GM11168 (cell line): ENCODE measurements around the gene SSTR5.

Source experiments
- in situ Hi-C: fragments of 300-500 bp; cut with MboI; formaldehyde crosslinking; loops from one replicate; pipeline ENCODE4 v1.12.0; 2022; ENCODE audit warnings: low sequenced_read_pairs; ENCODE audit not compliant: unreplicated experiment

Gene SSTR5

DNA sequence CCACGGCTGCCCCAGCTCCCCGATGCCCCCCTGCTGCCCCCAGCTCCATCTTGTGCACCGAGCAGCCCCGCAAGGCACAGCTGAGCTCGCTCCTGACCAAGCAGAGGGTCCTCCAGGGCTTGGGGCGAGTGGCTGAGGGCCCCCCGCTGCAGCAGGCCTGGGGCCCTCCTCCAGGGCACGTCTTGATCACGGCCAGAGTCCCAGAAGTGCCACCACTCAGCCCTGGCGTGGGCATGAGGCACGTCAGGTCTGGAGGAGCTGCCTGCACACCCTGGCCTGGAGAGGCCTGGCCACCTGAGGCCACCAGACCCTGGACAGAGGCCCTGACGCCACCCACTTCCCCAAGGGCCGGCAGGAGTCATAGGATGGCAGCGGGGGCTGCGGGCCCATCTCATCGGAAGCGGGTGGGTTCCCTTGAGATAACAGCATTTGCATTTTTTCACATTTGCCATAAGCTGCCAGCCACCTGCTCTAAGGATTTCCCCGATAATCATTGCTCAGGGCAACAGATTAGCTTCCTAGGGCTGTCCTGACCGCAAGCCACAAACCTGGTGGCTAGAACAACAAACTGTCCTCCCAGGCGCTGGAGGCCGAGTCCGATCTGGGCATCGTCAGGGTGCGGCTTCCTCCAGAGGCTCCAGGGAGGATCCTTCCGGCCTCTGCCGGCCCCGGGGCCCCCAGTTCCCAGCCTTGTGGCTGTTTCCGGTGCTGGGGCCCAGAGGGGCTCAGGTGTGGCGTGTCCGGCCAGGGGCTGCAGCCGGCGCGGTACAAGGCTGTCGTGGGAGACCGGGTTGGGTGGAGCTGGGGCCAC lies 47.4 kb downstream of the SSTR5 start:
- in situ Hi-C loops = no loop called here

DNA sequence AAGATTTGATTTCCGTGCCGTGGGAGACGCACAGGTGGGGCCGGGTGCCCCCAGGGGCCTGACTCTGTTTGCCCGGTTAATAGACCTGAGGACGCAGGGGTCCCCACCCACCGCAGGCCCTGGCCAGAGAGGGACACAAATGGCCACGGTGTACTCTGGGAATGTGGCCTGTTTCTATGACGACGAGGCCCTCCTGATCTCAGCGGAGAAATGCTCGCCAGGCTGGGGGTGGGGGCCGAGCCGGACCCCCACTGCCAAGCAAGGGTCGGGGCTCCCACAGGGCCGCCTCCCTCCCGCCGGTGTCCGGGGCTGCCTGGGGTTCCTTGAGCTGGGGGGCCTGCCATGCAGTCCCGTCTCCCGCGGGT lies 48.0 kb downstream of the SSTR5 start:
- in situ Hi-C loops = no loop called here

DNA sequence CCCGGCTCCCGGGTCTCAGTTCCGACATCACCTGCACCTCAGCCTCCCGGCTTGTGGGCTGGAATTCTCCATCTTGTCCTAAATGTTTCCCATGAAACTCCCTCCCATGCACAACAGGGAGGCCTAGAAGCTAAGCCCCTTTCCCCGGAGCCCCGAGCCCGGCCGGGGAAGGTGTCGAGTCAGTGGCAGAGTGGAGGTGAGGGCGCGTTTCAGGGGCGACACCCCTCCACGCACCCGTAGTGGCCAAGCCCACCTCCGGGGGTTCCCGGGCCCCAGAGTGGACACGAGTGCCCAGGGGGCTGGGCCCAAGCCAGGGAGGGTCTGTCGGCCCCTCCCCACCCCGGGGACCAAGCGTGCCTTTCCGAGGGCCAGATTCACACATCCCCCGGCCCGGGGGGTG lies 48.5 kb downstream of the SSTR5 start:
- in situ Hi-C loops = no loop called here

DNA sequence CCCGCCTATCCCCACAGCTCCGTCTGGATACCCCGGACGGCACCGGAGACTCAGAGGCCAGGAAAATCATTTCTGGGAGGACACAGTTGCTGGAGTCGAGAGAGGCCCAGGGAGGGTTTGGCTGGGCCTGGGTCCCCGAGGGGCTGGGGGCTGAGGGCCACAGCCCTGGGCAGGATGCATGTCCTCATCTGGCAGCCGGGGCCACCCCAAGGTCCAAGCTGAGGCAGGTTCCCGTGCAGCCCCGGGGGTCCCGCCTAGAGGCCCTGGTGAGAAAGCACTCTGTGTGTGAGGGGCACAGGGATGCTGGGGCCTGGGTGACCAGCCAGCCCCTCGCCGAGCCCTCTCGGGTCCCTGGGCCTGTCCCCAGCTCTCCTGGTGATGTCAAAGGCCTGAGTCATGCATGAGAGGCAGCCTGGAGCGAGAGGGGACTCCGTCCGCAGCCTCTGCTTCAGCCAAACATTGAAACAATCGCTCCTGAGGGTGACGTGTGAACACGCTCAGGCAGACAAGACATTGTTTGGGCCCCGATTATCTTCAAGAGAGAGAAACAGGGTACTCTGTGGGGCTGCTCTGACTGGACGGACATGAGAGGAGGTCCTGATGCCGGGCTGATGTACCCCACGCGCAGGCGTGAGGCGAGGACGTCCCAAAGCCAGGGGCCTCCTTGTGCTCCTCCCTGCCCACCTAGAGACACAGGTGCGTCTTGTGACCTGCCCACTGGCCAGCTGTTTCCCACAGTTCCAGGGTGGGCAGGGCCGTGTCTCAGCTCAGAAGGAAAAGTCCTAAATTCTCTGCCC lies 49.3 kb downstream of the SSTR5 start:
- in situ Hi-C loops = no loop called here

GRCh38 chr16:1122398-1122765 lies 49.8 kb downstream of the SSTR5 start:
- in situ Hi-C loops = no loop called here

DNA sequence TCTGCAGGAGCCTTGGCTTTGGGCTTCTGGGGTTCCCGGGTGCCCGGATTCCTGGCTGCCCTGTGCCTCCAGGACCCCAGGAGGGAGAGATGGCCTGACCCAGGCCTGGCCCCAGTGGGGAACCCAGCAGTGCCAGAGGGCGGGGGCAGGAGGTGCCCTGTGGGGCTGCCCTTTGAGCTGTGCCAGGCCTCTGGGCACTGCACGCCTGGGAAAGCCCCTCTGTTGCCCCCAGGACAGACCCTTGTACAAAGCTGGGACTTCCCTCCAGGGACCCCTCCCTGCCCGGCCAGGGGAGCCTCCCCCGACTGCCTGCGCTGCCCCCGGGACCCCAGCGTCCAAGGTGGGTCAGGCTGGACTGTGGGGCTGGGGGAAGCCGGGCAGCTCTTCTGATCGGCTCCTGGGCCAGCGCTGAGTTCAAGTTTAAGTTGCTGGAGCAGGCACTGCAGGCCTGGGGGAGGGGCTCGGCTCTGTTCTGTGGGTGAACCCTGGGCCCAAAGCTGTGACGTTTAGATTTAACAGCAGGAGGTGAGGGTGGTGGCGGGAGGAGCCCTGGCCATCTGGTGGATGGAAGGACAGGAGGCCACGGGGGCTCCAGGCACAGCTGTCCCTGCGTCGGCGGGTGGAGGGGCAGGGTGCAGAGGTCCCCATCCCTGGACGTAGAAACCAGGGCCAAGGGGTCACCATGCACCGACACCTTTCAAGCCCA lies 51.1 kb downstream of the SSTR5 start:
- in situ Hi-C loops = no loop called here

DNA sequence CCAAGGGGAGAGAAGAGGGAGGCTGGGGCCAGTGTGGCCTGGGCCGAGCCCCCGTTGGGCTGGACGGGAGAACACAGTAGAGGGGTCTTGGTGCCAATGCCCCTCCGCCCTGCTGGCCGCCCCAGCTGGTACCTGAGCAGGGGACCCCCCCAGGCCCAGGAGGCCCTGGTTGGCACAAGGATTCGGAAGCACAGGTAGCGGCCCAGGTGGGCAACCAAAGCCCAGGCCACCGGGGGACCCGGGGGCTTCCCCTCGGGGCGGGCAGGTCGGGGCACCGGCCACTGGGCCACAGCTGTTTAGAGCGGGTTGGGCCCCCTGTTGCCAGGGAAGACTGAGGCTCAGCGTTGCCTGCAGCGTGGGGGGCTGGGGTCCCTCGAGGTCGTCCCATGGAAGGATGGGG lies 51.7 kb downstream of the SSTR5 start:
- in situ Hi-C loops = no loop called here

DNA sequence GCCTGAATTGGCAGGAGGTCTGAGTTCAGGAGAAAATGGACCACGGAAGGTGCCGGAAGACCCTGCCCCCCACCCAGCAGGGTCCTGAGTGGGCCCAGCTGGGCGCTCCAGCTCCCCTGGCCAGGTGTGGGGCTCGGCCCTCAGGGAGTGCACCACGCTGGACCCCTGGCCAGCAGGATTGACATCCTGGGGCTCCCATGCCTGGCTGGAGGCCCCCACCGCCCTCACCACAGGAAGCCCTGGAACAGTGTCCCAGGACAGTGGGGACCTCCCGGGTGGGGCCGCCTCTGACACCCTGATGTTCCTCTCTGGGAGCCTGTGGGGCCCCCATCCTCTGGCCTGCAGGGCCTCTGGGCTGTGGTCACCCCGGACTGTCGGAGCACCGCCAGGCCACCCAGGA lies 52.2 kb downstream of the SSTR5 start:
- in situ Hi-C loops = no loop called here

- in situ Hi-C loops = no loop called here
These were observed 52.9 kb downstream of the SSTR5 start for GRCh38 chr16:1125471-1125870.

GRCh38 chr16:1126044-1126443 lies 53.5 kb downstream of the SSTR5 start:
- in situ Hi-C loops = no loop called here

GRCh38 chr16:1126586-1126985 lies 54.0 kb downstream of the SSTR5 start:
- in situ Hi-C loops = no loop called here

DNA sequence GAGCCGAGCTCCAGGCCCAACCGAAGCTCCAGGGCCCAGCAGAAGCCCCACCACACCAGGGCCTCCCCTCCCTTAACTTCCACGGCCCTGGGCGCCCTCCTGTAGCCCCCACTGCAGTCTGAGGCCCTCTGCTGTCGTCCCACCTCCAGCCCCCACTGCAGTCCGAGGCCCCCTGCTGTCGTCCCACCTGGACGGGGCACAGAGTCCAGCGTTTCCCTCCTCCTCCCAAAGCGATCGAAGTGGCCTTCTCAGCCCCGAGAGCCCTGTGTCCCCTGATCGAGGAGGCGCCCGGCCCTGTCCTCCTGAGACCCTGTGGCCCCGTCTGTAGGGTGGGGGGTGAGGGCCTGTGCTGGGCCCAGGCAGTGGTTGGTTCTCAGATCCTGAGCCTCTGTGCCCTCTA lies 54.6 kb downstream of the SSTR5 start:
- in situ Hi-C loops = no loop called here

DNA sequence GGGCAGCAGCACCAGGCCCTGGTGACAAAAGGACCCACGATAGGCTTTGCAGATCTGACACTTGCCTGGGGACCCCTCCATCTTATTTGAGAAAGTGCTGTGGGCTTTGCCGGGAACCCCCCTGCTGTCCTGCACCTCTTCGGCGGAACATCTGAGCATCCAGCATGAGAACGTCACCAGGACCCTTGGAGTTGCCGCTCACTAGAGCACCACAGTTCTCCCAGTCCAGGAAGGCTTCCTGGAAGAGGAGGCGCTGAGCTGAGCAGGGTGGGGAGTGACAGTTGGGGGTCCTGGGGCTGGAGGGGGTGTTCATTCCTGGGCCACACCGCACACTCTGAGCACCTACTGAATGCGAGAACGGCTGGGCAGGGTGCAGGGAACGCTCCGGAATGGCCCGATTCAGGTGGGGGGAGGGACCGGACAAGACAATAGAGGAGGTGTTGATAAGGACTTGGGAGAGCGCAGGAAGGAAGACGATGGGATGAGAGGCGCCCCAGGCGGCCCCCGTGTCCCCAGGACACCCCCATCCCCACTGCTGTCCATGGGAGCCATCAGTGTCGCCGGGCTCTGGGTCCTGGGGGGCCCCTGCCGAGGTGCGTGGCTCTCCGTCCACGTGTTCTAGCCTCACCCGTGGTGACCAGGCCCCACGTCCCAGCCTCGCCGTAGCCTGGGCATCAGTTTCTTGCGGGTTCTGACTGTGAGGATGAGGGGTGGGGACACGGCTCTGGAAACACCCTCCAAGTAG lies 55.6 kb downstream of the SSTR5 start:
- in situ Hi-C loops = no loop called here

- in situ Hi-C loops = no loop called here
These were observed 56.8 kb downstream of the SSTR5 start for GRCh38 chr16:1129106-1129960.

DNA sequence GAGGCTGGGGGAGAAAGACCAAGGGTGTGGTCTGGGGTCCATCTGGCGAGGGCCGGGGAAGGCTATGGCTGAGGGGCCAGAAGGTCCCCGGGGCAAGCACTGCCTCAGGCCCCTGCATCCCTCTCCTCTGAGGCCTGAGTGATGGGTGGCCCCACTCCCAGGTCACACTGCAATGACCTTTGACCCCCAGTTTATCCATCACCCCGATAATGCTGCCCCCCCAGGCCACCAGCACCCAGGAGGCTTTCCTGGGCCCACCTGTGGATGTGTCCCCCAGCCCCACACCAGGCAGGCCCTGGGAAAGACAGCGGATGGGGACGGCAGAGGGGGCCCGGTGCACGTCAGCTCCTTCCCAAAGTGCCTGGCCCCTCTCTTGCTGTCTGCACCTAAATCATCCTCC lies 57.8 kb downstream of the SSTR5 start:
- in situ Hi-C loops = no loop called here
